MM.1S (cell line): Measurements from ENCODE around the gene TMEM176A.
"Not testable (repeated sequence)": the region's sequence is repeated elsewhere in the genome, so short reads cannot be mapped to it uniquely, and the experiment has no call there.

Experiments
- DNase-seq: peaks from one replicate; pipeline ENCODE4 v3.0.0-alpha.2; 2015
- H2AFZ ChIP-seq: fragments of 300-600 bp; sonication (generic); 2 replicates; pipeline ENCODE4 v1.6.0; 2016; ENCODE audit warnings: antibody characterized with exemption, low read length
- H3F3A ChIP-seq: fragments of 300-600 bp; sonication (generic); 2 replicates; pipeline ENCODE4 v1.6.1; 2016; ENCODE audit warnings: mild to moderate bottlenecking, antibody characterized with exemption, low read length, moderate library complexity, mixed read lengths; ENCODE audit not compliant: insufficient read depth
- H3K27ac ChIP-seq: fragments of 300-600 bp; sonication (generic); 2 replicates; pipeline ENCODE4 v1.5.1; 2016; ENCODE audit warnings: mild to moderate bottlenecking, low read length
- H3K27me3 ChIP-seq: fragments of 300-600 bp; sonication (generic); replicated peaks from 2 replicates; pipeline ENCODE4 v1.6.0; 2016; ENCODE audit warnings: low read length; ENCODE audit not compliant: insufficient read depth
- H3K36me3 ChIP-seq: fragments of 300-600 bp; sonication (generic); replicated peaks from 2 replicates; pipeline ENCODE4 v1.6.1; 2016; ENCODE audit warnings: mild to moderate bottlenecking, low read length, mixed read lengths; ENCODE audit not compliant: insufficient read depth
- H3K4me1 ChIP-seq: fragments of 300-600 bp; sonication (generic); 2 replicates; pipeline ENCODE4 v1.6.1; 2016; ENCODE audit warnings: low read length, mixed read lengths
- H3K4me2 ChIP-seq: fragments of 300-600 bp; sonication (generic); 2 replicates; pipeline ENCODE4 v1.6.0; 2016; ENCODE audit warnings: low read depth, low read length
- H3K4me3 ChIP-seq: fragments of 300-600 bp; sonication (generic); 2 replicates; pipeline ENCODE4 v1.5.1; 2016; ENCODE audit warnings: low read length, mixed read lengths
- H3K79me2 ChIP-seq: fragments of 300-600 bp; sonication (generic); 2 replicates; pipeline ENCODE4 v1.6.1; 2016; ENCODE audit warnings: mixed run types, low read length, mixed read lengths
- H3K9ac ChIP-seq: fragments of 300-600 bp; sonication (generic); 2 replicates; pipeline ENCODE4 v1.6.1; 2016; ENCODE audit warnings: low read length, mixed read lengths
- H3K9me2 ChIP-seq: fragments of 300-600 bp; sonication (generic); replicated peaks from 2 replicates; pipeline ENCODE4 v1.6.1; 2016; ENCODE audit warnings: mild to moderate bottlenecking, low read length, mixed read lengths; ENCODE audit not compliant: insufficient read depth
- H3K9me3 ChIP-seq: fragments of 300-600 bp; sonication (generic); replicated peaks from 2 replicates; pipeline ENCODE4 v1.6.1; 2016; ENCODE audit warnings: mild to moderate bottlenecking, low read length, mixed read lengths; ENCODE audit not compliant: insufficient read depth
- H4K20me1 ChIP-seq: fragments of 300-600 bp; sonication (generic); 2 replicates; pipeline ENCODE4 v1.6.1; 2016; ENCODE audit warnings: mild to moderate bottlenecking, low read length, moderate library complexity, mixed read lengths; ENCODE audit not compliant: insufficient read depth
- CTCF ChIP-seq: fragments of 300-600 bp; sonication (generic); IDR thresholded peaks from 2 replicates; pipeline ENCODE4 v1.5.1; 2016; ENCODE audit warnings: antibody characterized with exemption, low read length, mixed read lengths
- EZH2 ChIP-seq: fragments of 300-600 bp; sonication (generic); optimal IDR thresholded peaks from 2 replicates; pipeline ENCODE3; 2017; ENCODE audit warnings: low read depth, mild to moderate bottlenecking, antibody characterized with exemption, low read length, mixed read lengths
- EZH2phosphoT487 ChIP-seq: fragments of 300-600 bp; sonication (generic); IDR thresholded peaks from 2 replicates; pipeline ENCODE4 v1.6.1; 2018; ENCODE audit warnings: antibody characterized with exemption, low read length

TMEM176A gene

GRCh38 chr7:150806863-150807262 lies 6.3 kb downstream of the TMEM176A start:
- Histone ChIP-seq H3K27me3 (0 out of 2 replicates have a peak, but pooled peaks cover 7% of the 10 kb centered on the region), H3K9me3 (no peaks in the 10 kb centered on the region), H3K79me2 (no peaks in the 10 kb centered on the region), H3K4me1 (no peaks in the 10 kb centered on the region), H3K4me3 (no peak overlapping the region), H2AFZ (no peak overlapping the region), H3K9ac (no peak overlapping the region), H3K36me3 (no peaks in the 10 kb centered on the region), H3F3A (no peaks in the 10 kb centered on the region), H3K27ac (no peak overlapping the region), H3K9me2 (no peaks in the 10 kb centered on the region), H4K20me1 (no peaks in the 10 kb centered on the region), H3K4me2 (no peak overlapping the region)
- DNase-seq = no peak
- TF ChIP-seq EZH2phosphoT487 = no peak
- no peak for TF ChIP-seq CTCF
- no peak for TF ChIP-seq EZH2

GRCh38 chr7:150807616-150808438 lies 7.3 kb downstream of the TMEM176A start:
- not testable (repeated sequence) for H3K9ac ChIP-seq, H3K27me3 ChIP-seq, H3K9me3 ChIP-seq, H3K9me2 ChIP-seq, H3K4me2 ChIP-seq, H2AFZ ChIP-seq, H3F3A ChIP-seq, DNase-seq, H3K27ac ChIP-seq, H3K4me1 ChIP-seq, H3K4me3 ChIP-seq, H3K79me2 ChIP-seq, H3K36me3 ChIP-seq, H4K20me1 ChIP-seq

GRCh38 chr7:150814328-150815001 lies 13.9 kb downstream of the TMEM176A start:
- H3K36me3 ChIP-seq = no peaks in the 10 kb centered on the region
- no peaks in the 10 kb centered on the region for H3K27me3 ChIP-seq
- no peaks in the 10 kb centered on the region for H3F3A ChIP-seq
- no peaks in the 10 kb centered on the region for H3K4me1 ChIP-seq
- no peaks in the 10 kb centered on the region for H3K9me3 ChIP-seq
- no peak overlapping the region for H3K4me2 ChIP-seq
- no peak overlapping the region for H3K27ac ChIP-seq
- DNase-seq = no peak
- TF ChIP-seq EZH2phosphoT487 = no peak
- no peak for TF ChIP-seq CTCF
- no peak for TF ChIP-seq EZH2
- H2AFZ ChIP-seq = no peak overlapping the region
- no peaks in the 10 kb centered on the region for H3K79me2 ChIP-seq
- H4K20me1 ChIP-seq = no peaks in the 10 kb centered on the region
- H3K9me2 ChIP-seq = no peaks in the 10 kb centered on the region
- H3K4me3 ChIP-seq = no peak overlapping the region
- H3K9ac ChIP-seq = no peak overlapping the region

GRCh38 chr7:150818971-150819370 lies 18.4 kb downstream of the TMEM176A start:
- no peak overlapping the region for H3K4me3 ChIP-seq
- no peak overlapping the region for H3K9ac ChIP-seq
- no peaks in the 10 kb centered on the region for H3K4me1 ChIP-seq

More at GRCh38 chr7:150818971-150819370, 18.4 kb downstream of the TMEM176A start:
- Histone ChIP-seq H4K20me1 (no peaks in the 10 kb centered on the region), H3F3A (no peaks in the 10 kb centered on the region), H3K27me3 (no peaks in the 10 kb centered on the region), H3K36me3 (no peaks in the 10 kb centered on the region), H3K9me2 (no peaks in the 10 kb centered on the region), H3K4me2 (no peak overlapping the region), H3K27ac (no peak overlapping the region), H3K79me2 (no peaks in the 10 kb centered on the region), H2AFZ (no peak overlapping the region), H3K9me3 (no peaks in the 10 kb centered on the region)
- no peak for TF ChIP-seq EZH2phosphoT487
- no peak for TF ChIP-seq CTCF
- no peak for TF ChIP-seq EZH2
- DNase-seq = no peak
